NCI-H1694 treated with DMSO at 0.1 percent for 48 hours (cell line): ENCODE data around the gene PRAMEF26.
"Not testable (repeated sequence)": the region's sequence is repeated elsewhere in the genome, so short reads cannot be mapped to it uniquely, and the experiment has no call there.

ENCODE experiments used
- DNase-seq: peaks from one replicate; lab custom pipeline; 2025; lab: John Stamatoyannopoulos, UW

The PRAMEF26 gene

GRCh38 chr1:13155909-13156308 is at the start of gene PRAMEF26:
TSS of gene PRAMEF26 (minus strand) at chr1:13156009. CDS start at chr1:13153095, 2,914 bp downstream.
- DNase-seq: not testable (repeated sequence)

GRCh38 chr1:13201309-13201708 is 45.5 kb upstream of the PRAMEF26 start, which contains the start of gene PRAMEF13:
TSS of gene PRAMEF13 (minus strand) at chr1:13201409. CDS start at chr1:13199589, 1,820 bp downstream.
- DNase-seq: not testable (repeated sequence)

- not testable (repeated sequence) for DNase-seq
These were observed 15.7 kb upstream of the PRAMEF26 start, which contains the start of gene PRAMEF9 for GRCh38 chr1:13171548-13171947. TSS of gene PRAMEF9 (plus strand) at chr1:13171848. CDS start at chr1:13175281, 3,433 bp downstream.

- DNase-seq: not testable (repeated sequence)
These were observed 9.7 kb upstream of the PRAMEF26 start, which contains the start of gene HNRNPCL4 for GRCh38 chr1:13165531-13165930. TSS of gene HNRNPCL4 (minus strand) at chr1:13165631. CDS start at chr1:13165467, 164 bp downstream.

GRCh38 chr1:13116754-13117153 is 39.1 kb downstream of the PRAMEF26 start, which contains the start of gene HNRNPCL2:
TSS of gene HNRNPCL2 (minus strand) at chr1:13116854. CDS start at chr1:13116400, 454 bp downstream.
- not testable (repeated sequence) for DNase-seq
